Common myeloid progenitor, CD34-positive (primary cell): ENCODE results near the gene EIF2D.
A peak's percentile ranks its signal among the peaks of the same experiment; 100 is the strongest.

Source experiments
- CTCF ChIA-PET: fragments of 350-600 bp; sonication (Branson Sonifier 250); formaldehyde crosslinking; loops from one replicate; lab custom pipeline; 2021; ENCODE audit warnings: antibody characterized with exemption; lab: Charles Lee
- POLR2A ChIA-PET: fragments of 350-600 bp; sonication (Branson Sonifier 250); formaldehyde crosslinking; loops from one replicate; lab custom pipeline; 2021; ENCODE audit warnings: antibody characterized with exemption; lab: Charles Lee
- DNase-seq, 3 donors: peaks; one replicate each; pipeline versions ENCODE4 v3.0.0 to v3.0.0-alpha.2; 2013
- H3K27ac ChIP-seq, 2 experiments: 1 replicate in 1 of 2; 2 replicates in 1 of 2; pipeline ENCODE4 v1.7.0; 2013; ENCODE audit warnings: inconsistent platforms in 2 of 2, low read length in 2 of 2, mild to moderate bottlenecking in 2 of 2, low read depth in 1 of 2, moderate library complexity in 1 of 2; ENCODE audit not compliant: severe bottlenecking in 2 of 2, insufficient read depth in 1 of 2, poor library complexity in 1 of 2
- H3K27me3 ChIP-seq, 5 experiments: replicated peaks in 2 of 5; 1 replicate in 3 of 5; 2 replicates in 2 of 5; pipeline versions ENCODE4 v1.6.1 to v1.7.0; 2013; ENCODE audit warnings: low read length in 4 of 5, mild to moderate bottlenecking in 2 of 5, moderate library complexity in 2 of 5, inconsistent platforms in 1 of 5; ENCODE audit not compliant: insufficient read depth in 5 of 5, control insufficient read depth in 4 of 5
- H3K36me3 ChIP-seq, 4 experiments: 1 replicate in 2 of 4; 2 replicates in 2 of 4; pipeline versions ENCODE4 v1.6.1 to v1.7.0; 2013; ENCODE audit warnings: low read length in 3 of 4, control low read depth in 1 of 4, mild to moderate bottlenecking in 1 of 4; ENCODE audit not compliant: control insufficient read depth in 4 of 4, insufficient read depth in 4 of 4
- H3K4me1 ChIP-seq, 4 experiments: 1 replicate in 3 of 4; 2 replicates in 1 of 4; pipeline versions ENCODE4 v1.6.1 to v1.7.1; 2013; ENCODE audit warnings: low read length in 3 of 4, mild to moderate bottlenecking in 3 of 4, control low read depth in 1 of 4, inconsistent platforms in 1 of 4, moderate library complexity in 1 of 4; ENCODE audit not compliant: control insufficient read depth in 4 of 4, insufficient read depth in 4 of 4; ENCODE audit errors: control extremely low read depth in 1 of 4
- H3K4me3 ChIP-seq, 7 experiments: 1 replicate in 4 of 7; 2 replicates in 3 of 7; pipeline versions ENCODE4 v1.5.1 to v1.7.0; 2013; ENCODE audit warnings: mild to moderate bottlenecking in 7 of 7, low read length in 6 of 7, moderate library complexity in 6 of 7, inconsistent platforms in 2 of 7, low read depth in 2 of 7, control low read depth in 1 of 7; ENCODE audit not compliant: insufficient read depth in 4 of 7, control insufficient read depth in 1 of 7; ENCODE audit errors: extremely low read depth in 1 of 7
- H3K9me3 ChIP-seq, 5 experiments: 1 replicate in 4 of 5; 2 replicates in 1 of 5; pipeline versions ENCODE4 v1.6.1 to v1.7.1; 2013; ENCODE audit warnings: low read length in 4 of 5, mild to moderate bottlenecking in 2 of 5, inconsistent platforms in 1 of 5, low read depth in 1 of 5, moderate library complexity in 1 of 5; ENCODE audit not compliant: control insufficient read depth in 4 of 5, insufficient read depth in 2 of 5; ENCODE audit errors: control extremely low read depth in 1 of 5
- WGBS: methylation state at CpG from one replicate; pipeline ENCODE4 v1.1.5; 2013; ENCODE audit not compliant: insufficient coverage; 5-methylcytosine and 5-hydroxymethylcytosine counted together

Gene EIF2D

GRCh38 chr1:206636671-206637070 is 24.4 kb upstream of the EIF2D start:
- 86% methylated on average over 1 of the region's 4 CpGs for WGBS
- Histone ChIP-seq H3K36me3 (peaks cover 2 to 11% (median 6%) of the 10 kb centered on the region in 4 experiments), H3K4me3 (peak overlapping the region in 3 of 7 experiments; percentile 36 to 92 (median 85)), H3K27ac (no peak overlapping the region), H3K27me3 (no peaks in the 10 kb centered on the region), H3K9me3 (no peaks in the 10 kb centered on the region), H3K4me1 (peaks cover 11 to 29% (median 22%) of the 10 kb centered on the region in 4 experiments)
- CTCF ChIA-PET: interaction anchor here (1.0 to 37.3 kb wide), 3 partner anchors 16 to 299 kb away, joined by 3 to 989 read pairs (median 5); no protein-coding TSS in a partner anchor
- POLR2A ChIA-PET: interaction anchor here (1.6 kb wide), 1 partner anchor 12 kb away, joined by 4 read pairs; no protein-coding TSS in a partner anchor
- no peak for DNase-seq

GRCh38 chr1:206635978-206636345 is 23.7 kb upstream of the EIF2D start:
- Histone ChIP-seq H3K27me3 (no peaks in the 10 kb centered on the region), H3K27ac (peak overlapping the region; percentile 82 to 86), H3K36me3 (peaks cover 2 to 11% (median 5%) of the 10 kb centered on the region in 4 experiments), H3K4me1 (peaks cover 11 to 29% (median 22%) of the 10 kb centered on the region in 4 experiments), H3K4me3 (peak overlapping the region; percentile 76 to 98 (median 85)), H3K9me3 (no peaks in the 10 kb centered on the region)
- 3% methylated on average over 5 of the region's 14 CpGs for WGBS
- peak in 2 of 3 donors; percentile 31 to 49 for DNase-seq
- ChIA-PET CTCF (interaction anchor here (0.7 to 37.3 kb wide), 8 partner anchors 15 to 154 kb away, joined by 3 to 989 read pairs (median 4); partner anchors contain the start of gene EIF2D), POLR2A (interaction anchor here (0.8 to 2.0 kb wide), 4 partner anchors 12 to 37 kb away, joined by 4 to 17 read pairs (median 7); no protein-coding TSS in a partner anchor)

DNA sequence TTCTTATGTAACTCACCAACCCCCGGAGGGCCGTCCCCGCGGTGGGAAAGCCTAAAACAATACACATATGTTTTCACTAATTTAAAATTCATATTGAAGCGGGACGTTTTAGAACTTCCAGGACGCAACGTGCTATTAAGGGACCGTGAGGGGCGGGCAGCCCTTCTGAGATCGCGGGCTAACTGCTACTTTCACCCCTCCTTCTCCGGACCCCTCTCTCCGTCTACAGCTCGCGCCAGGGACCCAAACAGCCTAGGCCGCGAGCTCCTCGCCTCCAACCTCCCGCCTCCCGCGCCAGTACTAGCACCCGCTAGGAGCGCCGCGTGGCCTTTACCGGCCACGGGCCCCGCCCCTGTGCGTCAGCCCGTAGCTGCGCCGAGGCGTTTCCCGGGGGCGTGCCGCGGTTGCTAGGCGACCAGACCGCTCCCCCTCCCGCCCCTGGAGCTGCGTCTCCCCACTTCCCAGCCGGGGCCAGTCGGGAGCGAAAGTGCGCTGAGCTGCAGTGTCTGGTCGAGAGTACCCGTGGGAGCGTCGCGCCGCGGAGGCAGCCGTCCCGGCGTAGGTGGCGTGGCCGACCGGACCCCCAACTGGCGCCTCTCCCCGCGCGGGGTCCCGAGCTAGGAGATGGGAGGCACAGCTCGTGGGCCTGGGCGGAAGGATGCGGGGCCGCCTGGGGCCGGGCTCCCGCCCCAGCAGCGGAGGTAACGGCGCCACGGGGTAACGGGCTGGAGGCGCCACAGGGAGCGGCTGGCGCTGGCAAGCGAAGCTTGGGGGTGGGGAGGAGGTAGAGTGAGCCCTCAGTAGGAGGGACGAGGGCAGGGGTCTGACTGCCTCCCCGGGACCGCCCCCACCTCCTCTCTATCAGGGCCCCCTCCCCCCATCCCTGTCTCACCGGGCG is 23.1 kb upstream of the EIF2D start, which contains the start of gene DYRK3:
TSS of gene DYRK3 (plus strand) at position 457 of the 898 bp plus-strand sequence. CDS start at position 625, 168 bp downstream.
- Histone ChIP-seq H3K27me3 (no peaks in the 10 kb centered on the region), H3K4me1 (peaks cover 11 to 29% (median 22%) of the 10 kb centered on the region in 4 experiments), H3K36me3 (peaks cover 2 to 11% (median 3%) of the 10 kb centered on the region in 4 experiments), H3K9me3 (no peaks in the 10 kb centered on the region), H3K27ac (peak within 1 kb of the TSS; percentile 82 to 86), H3K4me3 (peak within 1 kb of the TSS; percentile 76 to 98 (median 85))
- CTCF ChIA-PET: interaction anchor here (0.7 to 37.3 kb wide), 22 partner anchors 9 to 347 kb away, joined by 3 to 989 read pairs (median 4); partner anchors contain the start of gene EIF2D
- WGBS: 0% methylated on average over 69 of the region's 84 CpGs
- DNase-seq: peak; percentile 91 to 93 (median 92)
- POLR2A ChIA-PET: interaction anchor here (0.8 to 2.0 kb wide), 4 partner anchors 13 to 38 kb away, joined by 4 to 17 read pairs (median 7); no protein-coding TSS in a partner anchor

DNA sequence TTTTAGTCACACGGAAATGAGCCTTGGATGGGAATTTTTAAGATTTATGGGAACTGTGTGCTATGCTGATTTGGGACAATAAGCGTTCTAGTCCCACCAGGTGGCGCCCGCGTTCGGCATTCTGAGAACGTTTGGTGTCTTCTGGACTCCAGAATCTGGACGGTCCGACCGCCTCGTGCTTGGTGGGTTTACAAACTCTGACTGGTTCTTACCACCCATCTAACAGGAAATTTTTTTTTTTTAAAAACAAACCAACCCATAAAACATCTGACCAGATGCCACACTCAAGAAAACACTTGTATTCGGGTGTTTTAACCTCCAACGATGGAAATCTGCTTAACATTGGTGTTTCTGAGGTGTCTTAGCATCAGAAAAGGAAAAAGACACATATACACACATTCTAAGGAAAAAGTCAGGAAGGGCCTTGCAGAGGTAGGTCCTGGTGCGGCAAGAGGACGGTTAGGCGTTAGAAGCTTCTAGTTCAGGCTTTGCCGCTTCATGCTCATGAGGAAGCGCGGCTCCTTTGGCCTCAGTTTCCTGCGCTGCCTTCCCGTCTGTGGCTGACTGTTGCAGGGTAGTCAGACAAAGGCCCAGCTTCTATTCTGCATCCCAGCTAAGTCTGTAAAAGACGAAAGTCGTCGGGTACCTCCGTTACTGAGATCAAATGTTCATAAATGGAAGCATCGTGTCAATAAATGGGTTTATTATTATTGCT is 22.3 kb upstream of the EIF2D start:
- H3K4me3 ChIP-seq: peak overlapping the region; percentile 41 to 98 (median 85)
- H3K27me3 ChIP-seq: no peaks in the 10 kb centered on the region
- ChIA-PET POLR2A (interaction anchor here (1.6 to 2.0 kb wide), 3 partner anchors 14 to 29 kb away, joined by 4 to 17 read pairs (median 9); no protein-coding TSS in a partner anchor), CTCF (interaction anchor here (0.9 to 37.3 kb wide), 27 partner anchors 9 to 347 kb away, joined by 3 to 989 read pairs (median 4); partner anchors contain the start of gene EIF2D)
- H3K4me1 ChIP-seq: peaks cover 11 to 29% (median 22%) of the 10 kb centered on the region in 4 experiments
- under 1% methylated on average over 20 of the region's 26 CpGs for WGBS
- peaks cover 0 to 8% (median 1%) of the 10 kb centered on the region in 4 experiments for H3K36me3 ChIP-seq
- H3K9me3 ChIP-seq: no peaks in the 10 kb centered on the region
- peak overlapping the region; percentile 82 to 86 for H3K27ac ChIP-seq
- peak; percentile 62 to 70 (median 67) for DNase-seq

DNA sequence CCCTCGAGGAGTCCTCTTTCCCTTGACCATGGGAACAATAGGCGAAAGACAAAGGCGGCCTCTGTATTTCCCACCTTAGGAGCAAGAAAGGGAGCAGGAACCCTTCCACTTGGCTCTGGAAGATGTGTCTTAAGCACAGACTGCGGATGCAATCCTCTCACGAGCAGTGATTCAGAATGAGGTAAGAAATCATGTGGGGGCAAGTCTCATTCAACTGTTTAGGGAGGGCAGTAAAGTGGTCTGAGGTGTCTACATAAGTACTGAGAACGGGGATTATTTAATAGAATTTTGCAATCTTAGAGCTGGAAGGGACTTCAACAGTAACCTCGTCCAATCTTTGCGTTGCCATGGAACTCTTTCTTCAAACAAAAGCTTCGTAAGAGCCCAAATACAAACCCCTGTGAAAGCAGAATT is 21.4 kb upstream of the EIF2D start:
- POLR2A ChIA-PET: no interaction called here
- WGBS: 84% methylated on average over 5 of the region's 9 CpGs
- CTCF ChIA-PET: interaction anchor here (0.9 to 37.3 kb wide), 19 partner anchors 10 to 349 kb away, joined by 3 to 989 read pairs (median 5); partner anchors contain the start of gene EIF2D
- Histone ChIP-seq H3K27ac (no peak overlapping the region), H3K4me3 (no peak overlapping the region), H3K36me3 (peaks cover 0 to 3% (median 0%) of the 10 kb centered on the region in 4 experiments), H3K4me1 (peaks cover 11 to 29% (median 22%) of the 10 kb centered on the region in 4 experiments), H3K27me3 (no peaks in the 10 kb centered on the region), H3K9me3 (no peaks in the 10 kb centered on the region)
- peak in 2 of 3 donors; percentile 37 to 47 for DNase-seq

- Histone ChIP-seq H3K4me3 (no peak overlapping the region), H3K36me3 (no peaks in the 10 kb centered on the region), H3K27ac (no peak overlapping the region), H3K4me1 (peaks cover 7 to 14% (median 10%) of the 10 kb centered on the region in 4 experiments), H3K9me3 (no peaks in the 10 kb centered on the region), H3K27me3 (no peaks in the 10 kb centered on the region)
- ChIA-PET POLR2A (interaction anchor here (0.8 to 1.0 kb wide), 2 partner anchors 19 to 34 kb away, joined by 4 to 5 read pairs; partner anchors contain the start of gene EIF2D), CTCF (interaction anchor here (0.6 to 37.3 kb wide), 18 partner anchors 8 to 364 kb away, joined by 3 to 989 read pairs (median 4); partner anchors contain the start of gene EIF2D)
- 31% methylated on average over 4 of the region's 4 CpGs for WGBS
- peak; percentile 86 to 90 (median 88) for DNase-seq
These were observed 18.8 kb upstream of the EIF2D start for GRCh38 chr1:206631085-206631509.
